Epithelial cell of esophagus (primary cell): ENCODE results near the gene ATP8B4.

Source experiments
- DNase-seq: peaks from one replicate; pipeline ENCODE4 v3.0.0; 2010; ENCODE audit warnings: low read depth
- H3K4me3 ChIP-seq: 2 replicates; pipeline ENCODE4 v1.5.1; 2011; ENCODE audit warnings: mild to moderate bottlenecking, low read length, control low read depth
- CTCF ChIP-seq: IDR thresholded peaks from 2 replicates; pipeline ENCODE4 v1.5.1; 2011; ENCODE audit warnings: low read depth, mild to moderate bottlenecking, low read length, control low read depth, inconsistent platforms; ENCODE audit not compliant: insufficient read depth; ENCODE audit errors: missing control alignments

ATP8B4 gene

GRCh38 chr15:49881433-49881832, 237.6 kb downstream of the ATP8B4 start:
- TF ChIP-seq CTCF: no peak

GRCh38 chr15:49877873-49878521, 241.0 kb downstream of the ATP8B4 start:
- DNase-seq: no peak
- H3K4me3 ChIP-seq: no peak overlapping the region
- TF ChIP-seq CTCF: no peak

More at GRCh38 chr15:49881433-49881832, 237.6 kb downstream of the ATP8B4 start:
- no peak overlapping the region for H3K4me3 ChIP-seq
- peak; percentile 76 for DNase-seq

GRCh38 chr15:49877117-49877872, 241.7 kb downstream of the ATP8B4 start:
- no peak for TF ChIP-seq CTCF
- DNase-seq: peak; percentile 11
- H3K4me3 ChIP-seq: no peak overlapping the region

GRCh38 chr15:49876401-49877038, 242.5 kb downstream of the ATP8B4 start:
- H3K4me3 ChIP-seq: no peak overlapping the region
- peak; percentile 46 for DNase-seq
- TF ChIP-seq CTCF: peak; percentile 38

- peak; percentile 47 for DNase-seq
- H3K4me3 ChIP-seq: no peak overlapping the region
- TF ChIP-seq CTCF: peak; percentile 48
Observed at GRCh38 chr15:49875392-49875791, 243.6 kb downstream of the ATP8B4 start.

- no peak for TF ChIP-seq CTCF
- no peak overlapping the region for H3K4me3 ChIP-seq
- no peak for DNase-seq
Observed at GRCh38 chr15:49870472-49870871, 248.6 kb downstream of the ATP8B4 start.
